ENCODE results near the gene SLC25A46. TPM values are rescaled to one million over a fixed set of nuclear protein-coding genes. Genes with fewer than 3 reads are reported as not detected.
A peak's percentile ranks its signal among the peaks of the same experiment; 100 is the strongest.
"Not testable (repeated sequence)": the region's sequence is repeated elsewhere in the genome, so short reads cannot be mapped to it uniquely, and the experiment has no call there.

The SLC25A46 gene
- total RNA-seq, 1 donor = 98.1 TPM

- no peaks in the 10 kb centered on the region for H3K36me3 ChIP-seq (ENCODE audit: insufficient read depth, low read length)
- H3K4me2 ChIP-seq (ENCODE audit: insufficient read depth, low read length) = no peak overlapping the region
- no peaks in the 10 kb centered on the region for H3K27me3 ChIP-seq (ENCODE audit: insufficient read depth, low read length)
- no peak overlapping the region for H3K27ac ChIP-seq (ENCODE audit: low read depth, low read length)
- no peak for DNase-seq (ENCODE audit: insufficient read length, low spot score, missing footprints)
- H2AFZ ChIP-seq (ENCODE audit: low read length) = no peak overlapping the region
- H3K4me1 ChIP-seq (ENCODE audit: insufficient read depth, low read length) = no peaks in the 10 kb centered on the region
- H3K4me3 ChIP-seq (ENCODE audit: insufficient read depth, low read length) = no peak overlapping the region
- H3K9me3 ChIP-seq (ENCODE audit: low read depth, low read length) = no peaks in the 10 kb centered on the region
- no peaks in the 10 kb centered on the region for H3K79me2 ChIP-seq (ENCODE audit: insufficient read depth, low read length)
- H4K20me1 ChIP-seq (ENCODE audit: insufficient read depth, low read length) = no peaks in the 10 kb centered on the region
- no peak for TF ChIP-seq CTCF (IDR thresholded peaks at IDR 0.05; ENCODE audit: extremely low read depth, low read depth, low read length)
Observed at GRCh38 chr5:110718311-110718710, 20.5 kb upstream of the SLC25A46 start.

GRCh38 chr5:110726249-110727024 lies 12.4 kb upstream of the SLC25A46 start, which contains the start of gene TMEM232:
TSS of gene TMEM232 (minus strand) at chr5:110726671. CDS start at chr5:110667352, 59,319 bp downstream.
- Histone ChIP-seq H3K9me3 (ENCODE audit: low read depth, low read length) (no peaks in the 10 kb centered on the region), H3K79me2 (ENCODE audit: insufficient read depth, low read length) (no peaks in the 10 kb centered on the region), H3K4me2 (ENCODE audit: insufficient read depth, low read length) (peak within 1 kb of the TSS; percentile 76), H3K4me3 (ENCODE audit: insufficient read depth, low read length) (peak within 1 kb of the TSS; percentile 59), H3K27me3 (ENCODE audit: insufficient read depth, low read length) (no peaks in the 10 kb centered on the region), H3K36me3 (ENCODE audit: insufficient read depth, low read length) (no peaks in the 10 kb centered on the region), H2AFZ (ENCODE audit: low read length) (peak within 1 kb of the TSS; percentile 76), H4K20me1 (ENCODE audit: insufficient read depth, low read length) (no peaks in the 10 kb centered on the region), H3K4me1 (ENCODE audit: insufficient read depth, low read length) (no peaks in the 10 kb centered on the region), H3K27ac (ENCODE audit: low read depth, low read length) (no peak within 1 kb of the TSS)
- DNase-seq (ENCODE audit: insufficient read length, low spot score, missing footprints) = peak; percentile 59
- no peak for TF ChIP-seq CTCF (IDR thresholded peaks at IDR 0.05; ENCODE audit: extremely low read depth, low read depth, low read length)

DNA sequence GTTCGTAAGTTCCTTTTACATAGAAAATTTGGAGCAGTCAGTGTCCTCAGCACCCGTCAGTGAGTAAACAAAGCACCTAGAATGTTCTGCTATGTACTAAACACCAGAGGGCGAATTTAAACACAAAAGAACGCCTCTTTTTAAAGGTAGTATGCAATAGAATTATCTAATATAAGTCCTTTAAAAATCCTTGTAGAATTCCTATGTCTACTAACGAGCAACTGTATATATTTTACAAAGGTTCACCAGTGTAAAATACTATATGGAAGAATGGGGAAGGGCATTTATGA lies 11.8 kb upstream of the SLC25A46 start:
- H3K4me3 ChIP-seq (ENCODE audit: insufficient read depth, low read length) = peak overlapping the region; percentile 59
- no peak for DNase-seq (ENCODE audit: insufficient read length, low spot score, missing footprints)

DNA sequence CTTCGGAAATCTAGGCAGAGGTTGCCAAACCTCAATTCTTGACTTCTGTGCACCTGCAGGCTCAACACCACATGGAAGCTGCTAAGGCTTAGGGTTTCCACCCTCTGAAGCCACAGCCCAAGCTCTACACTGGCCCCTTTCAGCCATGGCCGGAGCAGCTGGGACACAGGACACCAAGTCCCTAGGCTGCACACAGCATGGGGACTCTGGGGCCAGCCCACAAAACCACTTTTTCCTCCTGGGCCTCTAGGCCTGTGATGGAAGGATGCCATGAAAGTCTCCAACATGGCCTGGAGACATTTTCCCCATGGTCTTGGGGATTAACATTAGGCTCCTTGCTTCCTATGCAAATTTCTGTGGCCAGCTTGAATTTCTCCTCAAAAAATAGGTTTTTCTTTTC lies 7.3 kb upstream of the SLC25A46 start:
- not testable (repeated sequence) for H3K36me3 ChIP-seq (ENCODE audit: insufficient read depth, low read length); H3K79me2 ChIP-seq (ENCODE audit: insufficient read depth, low read length); H3K9me3 ChIP-seq (ENCODE audit: low read depth, low read length); H3K27ac ChIP-seq (ENCODE audit: low read depth, low read length); H3K4me1 ChIP-seq (ENCODE audit: insufficient read depth, low read length); H2AFZ ChIP-seq (ENCODE audit: low read length); H4K20me1 ChIP-seq (ENCODE audit: insufficient read depth, low read length); H3K4me2 ChIP-seq (ENCODE audit: insufficient read depth, low read length); DNase-seq (ENCODE audit: insufficient read length, low spot score, missing footprints); H3K27me3 ChIP-seq (ENCODE audit: insufficient read depth, low read length); H3K4me3 ChIP-seq (ENCODE audit: insufficient read depth, low read length)

More for the DNA sequence above, 11.8 kb upstream of the SLC25A46 start:
- no peak for TF ChIP-seq CTCF (IDR thresholded peaks at IDR 0.05; ENCODE audit: extremely low read depth, low read depth, low read length)
- peak overlapping the region; percentile 76 for H2AFZ ChIP-seq (ENCODE audit: low read length)
- H3K27ac ChIP-seq (ENCODE audit: low read depth, low read length) = no peak overlapping the region
- no peaks in the 10 kb centered on the region for H3K4me1 ChIP-seq (ENCODE audit: insufficient read depth, low read length)
- no peaks in the 10 kb centered on the region for H4K20me1 ChIP-seq (ENCODE audit: insufficient read depth, low read length)
- no peaks in the 10 kb centered on the region for H3K9me3 ChIP-seq (ENCODE audit: low read depth, low read length)
- H3K79me2 ChIP-seq (ENCODE audit: insufficient read depth, low read length) = no peaks in the 10 kb centered on the region
- peak overlapping the region; percentile 76 for H3K4me2 ChIP-seq (ENCODE audit: insufficient read depth, low read length)
- H3K27me3 ChIP-seq (ENCODE audit: insufficient read depth, low read length) = no peaks in the 10 kb centered on the region
- no peaks in the 10 kb centered on the region for H3K36me3 ChIP-seq (ENCODE audit: insufficient read depth, low read length)
